Fibroblast of skin of scalp (primary cell): ENCODE data around the gene RARS2.
A peak's percentile ranks its signal among the peaks of the same experiment; 100 is the strongest.
"Not testable (repeated sequence)": the region's sequence is repeated elsewhere in the genome, so short reads cannot be mapped to it uniquely, and the experiment has no call there.

Experiments used
- DNase-seq: peaks from one replicate; pipeline ENCODE4 v3.0.0-alpha.2; 2013

The RARS2 gene

DNA sequence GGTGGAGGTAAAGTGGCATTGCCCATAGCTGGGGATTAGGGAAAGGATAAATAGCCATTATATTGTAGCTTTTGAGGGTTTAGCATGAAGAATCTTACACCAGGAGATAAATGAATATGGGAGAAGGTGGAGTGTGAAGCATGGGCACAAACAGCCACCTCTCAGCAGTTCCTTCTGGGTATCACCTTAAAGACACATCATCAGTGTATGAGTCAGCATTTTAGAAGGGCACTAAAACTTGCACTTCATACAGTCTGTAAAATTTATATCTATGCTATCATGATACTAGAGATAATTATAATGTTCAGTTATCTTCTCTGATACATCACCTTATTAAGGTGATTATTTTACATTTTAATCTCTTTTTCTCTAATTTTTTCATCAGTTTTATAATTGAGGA, 91.7 kb downstream of the RARS2 start:
- no peak for DNase-seq

DNA sequence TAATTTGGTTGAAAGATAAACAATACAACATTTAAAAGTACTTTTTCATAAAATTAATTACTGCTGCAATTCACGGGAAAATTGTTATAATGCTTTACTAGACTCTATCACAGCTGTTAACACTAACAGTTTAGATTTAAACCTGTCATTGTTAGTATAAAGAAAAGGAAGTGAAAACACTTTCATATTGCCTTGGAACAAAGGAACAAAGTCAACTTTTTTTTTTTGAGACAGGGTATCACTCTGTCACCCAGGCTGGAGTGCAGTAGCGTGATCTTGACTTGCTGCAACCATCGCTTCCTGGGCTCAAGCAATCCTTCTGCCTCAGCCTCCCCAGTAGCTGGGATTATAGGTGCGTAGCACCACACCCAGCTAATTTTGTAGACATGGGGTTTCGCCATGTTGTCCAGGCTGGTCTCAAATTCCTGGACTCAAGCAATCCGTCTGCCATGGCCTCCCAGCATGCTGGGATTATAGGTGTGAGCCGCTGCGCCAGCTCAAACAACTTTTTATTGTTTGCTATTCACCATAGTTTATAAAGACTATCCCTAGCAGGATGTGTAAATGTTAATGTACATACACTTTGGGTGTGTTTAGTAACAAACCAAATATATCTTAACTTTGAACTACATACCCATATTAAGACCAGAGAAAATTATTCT, 94.9 kb downstream of the RARS2 start:
- DNase-seq: no peak

DNA sequence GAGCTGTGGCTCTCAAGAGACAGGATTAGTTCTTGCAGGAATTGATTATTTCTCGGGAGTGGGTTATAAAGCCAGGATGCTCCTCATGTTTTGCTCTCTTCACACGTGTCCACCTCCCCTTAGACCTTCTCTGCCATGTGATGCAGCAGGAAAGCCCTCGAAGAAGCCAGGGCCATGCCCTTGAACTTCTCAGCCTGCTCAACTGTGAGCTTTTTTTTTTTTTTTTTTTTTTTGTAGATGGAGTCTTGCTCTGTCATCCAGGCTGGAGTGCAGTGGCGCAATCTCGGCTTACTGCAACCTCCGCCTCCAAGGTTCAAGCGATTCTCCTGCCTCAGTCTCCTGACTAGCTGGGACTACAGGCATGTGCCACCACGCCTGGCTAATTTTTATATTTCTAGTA, 100.5 kb downstream of the RARS2 start:
- DNase-seq: not testable (repeated sequence)

DNA sequence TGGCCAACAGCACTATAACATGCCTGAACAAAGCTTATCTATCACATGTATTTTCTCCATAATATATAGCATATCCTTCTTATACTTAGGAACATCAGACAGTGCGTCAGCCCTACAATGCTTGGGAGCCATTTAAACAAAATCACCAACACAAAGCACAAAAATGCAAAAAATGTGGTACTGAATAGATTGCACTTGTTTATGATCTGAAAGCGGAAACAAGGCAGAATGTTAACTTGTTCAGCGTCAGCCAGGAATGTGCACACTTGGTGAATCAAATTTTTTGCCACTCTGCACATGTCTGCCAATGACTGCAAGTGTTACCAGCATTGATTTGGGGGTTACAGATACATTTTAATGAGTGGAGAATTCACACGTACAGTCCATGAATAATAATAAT, 102.2 kb downstream of the RARS2 start:
- peak; percentile 32 for DNase-seq

DNA sequence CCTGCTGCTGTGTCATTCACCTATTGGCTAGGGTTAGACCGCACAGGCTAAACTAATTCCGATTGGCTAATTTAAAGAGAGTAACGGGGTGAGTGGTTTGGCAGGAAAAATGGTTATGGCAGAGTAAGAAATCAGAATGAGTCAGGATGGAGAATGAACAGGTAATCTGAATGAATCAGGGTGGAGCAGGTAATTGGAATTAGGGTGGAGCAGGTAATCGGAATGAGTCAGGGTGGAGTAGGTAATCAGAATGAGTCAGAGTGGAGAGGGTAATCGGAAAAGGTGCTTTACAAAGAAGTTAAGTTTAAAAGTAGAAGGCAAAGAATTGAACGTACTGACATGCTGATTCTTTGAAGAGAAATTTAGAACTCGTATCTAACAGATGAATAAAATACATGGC, 105.3 kb downstream of the RARS2 start:
- no peak for DNase-seq

DNA sequence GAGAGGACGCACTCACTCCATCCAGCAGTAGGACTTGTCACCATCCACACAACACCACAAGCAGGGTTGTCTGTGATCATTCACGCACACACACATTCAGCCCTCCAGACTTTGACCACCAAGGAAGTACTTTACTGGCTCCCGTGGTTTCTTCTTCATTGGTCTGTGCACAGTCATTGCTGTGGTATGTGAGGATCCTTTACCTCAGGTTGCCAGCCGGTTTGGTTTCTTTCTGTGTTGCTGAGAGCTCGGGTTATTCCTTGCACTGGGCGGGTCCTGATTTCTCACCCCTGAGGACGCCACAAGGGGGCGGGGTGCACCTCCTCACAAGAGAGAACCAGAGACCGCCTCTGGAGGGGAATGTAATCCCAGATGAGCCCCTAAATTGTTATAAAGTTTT, 105.9 kb downstream of the RARS2 start:
- peak; percentile 57 for DNase-seq

DNA sequence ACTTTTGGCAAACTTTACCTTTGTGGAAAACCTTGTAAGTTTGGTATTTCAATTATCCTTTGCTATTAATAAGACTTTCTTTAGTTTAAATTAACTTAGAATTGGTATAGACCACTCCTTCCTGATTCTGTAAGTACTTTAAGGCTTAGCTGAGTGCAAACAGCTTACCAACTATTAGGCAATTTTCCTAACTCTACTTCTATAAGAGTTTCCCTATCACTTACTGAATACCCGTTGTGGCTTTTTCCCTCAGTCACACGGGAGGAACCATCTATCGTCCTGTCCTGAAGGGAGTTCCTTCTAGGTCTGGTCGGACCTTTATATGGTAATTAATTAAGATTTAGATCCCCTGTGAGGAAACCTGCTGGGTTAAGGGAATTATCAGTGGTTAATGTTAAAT, 107.4 kb downstream of the RARS2 start:
- DNase-seq: no peak

DNA sequence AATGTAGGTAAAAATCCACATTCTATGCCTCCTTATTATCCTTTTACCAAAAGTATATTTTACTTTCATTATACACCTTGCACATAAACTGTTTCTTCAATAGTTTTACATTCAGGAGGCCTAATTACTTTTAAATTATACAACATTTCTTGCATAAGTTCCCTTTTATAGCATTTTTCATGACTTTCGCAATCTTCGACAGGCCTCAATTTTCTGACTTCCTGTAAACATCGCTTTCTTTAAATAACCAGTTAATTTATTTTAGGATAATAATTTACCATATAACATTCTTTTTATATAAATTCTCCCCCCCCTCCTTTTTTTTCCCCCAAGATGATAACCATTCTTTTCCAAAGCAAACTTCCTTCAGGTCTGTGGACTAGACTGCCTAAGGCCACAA, 107.9 kb downstream of the RARS2 start:
- no peak for DNase-seq

DNA sequence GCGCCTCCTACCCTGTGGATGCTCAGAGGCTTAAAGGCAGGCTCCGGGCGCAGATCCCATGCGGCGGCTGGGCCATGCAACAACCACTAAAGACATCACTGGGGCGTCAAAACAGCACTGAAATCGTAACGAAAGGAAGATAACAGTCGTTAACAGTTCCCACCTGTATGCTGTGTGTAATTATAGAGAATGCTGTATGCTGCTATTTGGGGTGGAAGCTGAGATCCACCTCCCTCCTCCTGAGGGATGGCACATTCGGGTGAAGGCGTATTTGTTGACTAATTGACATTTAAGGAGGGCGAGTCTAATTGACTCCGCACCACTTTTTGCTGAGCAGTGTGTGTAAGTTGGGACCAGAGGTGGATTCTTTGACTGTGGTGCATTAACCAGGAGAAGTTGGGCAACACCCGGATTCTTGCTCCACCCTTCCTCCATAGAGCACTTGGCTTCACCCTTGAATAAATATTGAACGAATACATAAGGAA, 116.3 kb downstream of the RARS2 start:
- DNase-seq: peak; percentile 60

DNA sequence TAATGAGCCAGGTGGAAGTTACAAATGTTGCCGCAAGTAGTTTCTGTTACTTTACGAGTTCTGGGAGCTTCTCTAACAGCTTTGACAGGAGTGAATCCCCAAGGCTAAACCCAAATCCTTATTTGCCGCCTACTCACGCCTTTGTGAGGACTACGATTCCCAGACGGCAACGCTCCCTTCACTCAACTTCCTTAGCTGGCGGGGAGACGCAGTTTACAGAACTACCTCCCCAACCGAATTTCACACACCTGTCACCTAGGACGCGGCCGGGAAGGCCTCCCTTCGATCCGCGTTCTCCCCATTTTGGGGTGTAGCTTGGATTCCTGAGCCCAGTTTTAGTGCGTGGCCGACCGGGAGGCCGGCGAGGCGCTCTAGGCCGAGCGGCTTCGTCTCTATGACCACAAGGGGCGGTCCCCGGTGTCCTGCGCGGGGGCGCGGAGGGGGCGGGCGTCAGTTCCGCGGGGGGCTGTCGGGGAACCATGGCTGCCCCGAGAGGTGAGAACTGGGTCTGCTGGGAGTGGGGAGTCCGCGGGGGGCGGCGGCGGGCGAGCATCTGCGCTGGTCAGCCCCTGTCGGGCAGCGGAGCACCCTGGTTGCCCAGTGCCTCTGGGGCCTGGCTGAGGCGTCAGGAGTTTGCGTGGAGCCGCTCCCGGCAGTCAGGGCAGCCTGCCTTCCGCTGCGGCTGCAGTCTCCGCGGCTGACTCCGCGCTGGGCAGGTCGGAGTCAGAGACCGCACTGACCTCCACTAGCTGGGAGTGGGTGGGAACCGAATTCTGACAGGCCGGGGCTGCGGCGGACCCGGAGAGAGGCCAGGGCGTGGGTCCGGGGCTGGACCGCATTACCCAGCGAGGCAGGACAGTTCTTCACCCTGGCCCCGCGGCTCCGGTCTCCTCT, 117.0 kb downstream of the RARS2 start, which contains the start of gene SLC35A1:
SLC35A1 (plus strand) TSS at position 450 of the 894 bp plus-strand sequence; CDS start at position 480, 30 bp downstream.
- DNase-seq: peak; percentile 79

DNA sequence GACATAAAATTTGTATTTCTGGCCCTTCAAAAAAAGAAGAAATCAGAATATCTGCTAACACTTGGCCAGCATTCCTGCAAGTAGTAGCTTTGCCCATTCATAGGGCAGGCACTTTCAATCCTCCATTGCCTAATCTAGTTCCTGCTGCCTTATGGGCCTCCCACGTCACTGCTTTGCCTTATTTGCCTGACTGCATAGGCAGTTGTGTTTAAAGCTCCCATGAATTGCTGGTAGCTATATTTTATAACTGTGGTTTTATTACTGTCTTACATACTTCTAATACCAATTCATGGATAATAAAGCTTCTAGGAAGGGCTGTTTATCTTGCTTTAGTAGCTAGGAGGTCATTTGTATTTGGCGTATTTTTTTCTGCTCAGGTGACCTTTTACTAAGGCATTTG, 124.7 kb downstream of the RARS2 start:
- no peak for DNase-seq
